Epithelial cell of proximal tubule (primary cell): ENCODE measurements around the gene UBE2Q2. TPM values are rescaled to one million over a fixed set of nuclear protein-coding genes. Genes with fewer than 3 reads are reported as not detected.

Experiments
- DNase-seq: peaks from one replicate; pipeline ENCODE4 v3.0.0-alpha.2; 2011; ENCODE audit warnings: low read depth
- H3K4me3 ChIP-seq: 2 replicates; pipeline ENCODE4 v1.5.1; 2011; ENCODE audit warnings: low read depth, mild to moderate bottlenecking, low read length
- total RNA-seq: library from RNA; depleted of rRNA; stranded (reverse); fragments of >200 nt; gene quantifications from 2 replicates; pipeline ENCODE4 v1.2.3, GENCODE V29; 2015
- TF ChIP-seq, protein P1 (sequence below): conservative IDR thresholded peaks from 2 replicates; pipeline ENCODE4 v1.5.1; 2012; ENCODE audit warnings: low read depth, mild to moderate bottlenecking, low read length

The UBE2Q2 gene
- total RNA-seq, 1 donor from 2014 or later: 40.9 TPM

DNA sequence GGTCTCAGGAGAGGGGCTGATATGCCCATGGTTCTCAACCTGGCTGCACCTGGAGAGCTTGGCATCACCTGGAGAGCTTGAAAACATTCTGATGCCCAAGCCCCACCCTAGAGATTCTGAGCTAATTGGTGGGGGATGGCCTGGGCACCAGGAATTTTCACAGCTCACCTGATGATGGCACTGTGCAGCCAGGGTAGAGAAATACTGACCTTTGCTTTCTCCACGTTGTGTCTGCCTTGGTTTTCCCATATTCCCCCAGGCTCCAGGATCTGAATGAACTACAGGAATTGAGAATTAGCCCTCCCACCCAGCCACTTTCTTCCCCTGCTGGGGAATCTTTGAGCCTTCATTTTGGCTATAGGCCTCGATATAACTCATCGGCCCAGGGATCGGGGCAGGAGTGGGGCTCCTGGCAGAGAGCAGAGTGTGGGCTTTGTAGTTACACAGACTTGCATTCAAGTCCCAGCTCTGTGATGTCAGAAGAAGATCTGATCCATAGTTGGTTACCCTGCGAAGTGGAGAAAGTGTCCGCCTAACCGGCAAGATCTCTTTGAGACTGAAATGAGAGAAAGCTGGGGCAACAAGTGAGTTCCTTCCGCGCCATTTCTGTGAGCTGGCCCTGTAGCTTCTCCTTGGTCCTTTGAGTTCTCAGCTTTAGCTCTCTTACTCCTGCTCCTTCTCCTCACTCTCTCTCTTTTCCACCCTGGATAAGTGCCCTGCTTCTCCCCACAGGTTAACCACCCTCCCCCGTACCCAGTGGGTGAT, 33.1 kb upstream of the UBE2Q2 start:
- no peak overlapping the region for H3K4me3 ChIP-seq
- TF ChIP-seq, protein P1, sequence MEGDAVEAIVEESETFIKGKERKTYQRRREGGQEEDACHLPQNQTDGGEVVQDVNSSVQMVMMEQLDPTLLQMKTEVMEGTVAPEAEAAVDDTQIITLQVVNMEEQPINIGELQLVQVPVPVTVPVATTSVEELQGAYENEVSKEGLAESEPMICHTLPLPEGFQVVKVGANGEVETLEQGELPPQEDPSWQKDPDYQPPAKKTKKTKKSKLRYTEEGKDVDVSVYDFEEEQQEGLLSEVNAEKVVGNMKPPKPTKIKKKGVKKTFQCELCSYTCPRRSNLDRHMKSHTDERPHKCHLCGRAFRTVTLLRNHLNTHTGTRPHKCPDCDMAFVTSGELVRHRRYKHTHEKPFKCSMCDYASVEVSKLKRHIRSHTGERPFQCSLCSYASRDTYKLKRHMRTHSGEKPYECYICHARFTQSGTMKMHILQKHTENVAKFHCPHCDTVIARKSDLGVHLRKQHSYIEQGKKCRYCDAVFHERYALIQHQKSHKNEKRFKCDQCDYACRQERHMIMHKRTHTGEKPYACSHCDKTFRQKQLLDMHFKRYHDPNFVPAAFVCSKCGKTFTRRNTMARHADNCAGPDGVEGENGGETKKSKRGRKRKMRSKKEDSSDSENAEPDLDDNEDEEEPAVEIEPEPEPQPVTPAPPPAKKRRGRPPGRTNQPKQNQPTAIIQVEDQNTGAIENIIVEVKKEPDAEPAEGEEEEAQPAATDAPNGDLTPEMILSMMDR: peak; percentile 78
- no peak for DNase-seq

DNA sequence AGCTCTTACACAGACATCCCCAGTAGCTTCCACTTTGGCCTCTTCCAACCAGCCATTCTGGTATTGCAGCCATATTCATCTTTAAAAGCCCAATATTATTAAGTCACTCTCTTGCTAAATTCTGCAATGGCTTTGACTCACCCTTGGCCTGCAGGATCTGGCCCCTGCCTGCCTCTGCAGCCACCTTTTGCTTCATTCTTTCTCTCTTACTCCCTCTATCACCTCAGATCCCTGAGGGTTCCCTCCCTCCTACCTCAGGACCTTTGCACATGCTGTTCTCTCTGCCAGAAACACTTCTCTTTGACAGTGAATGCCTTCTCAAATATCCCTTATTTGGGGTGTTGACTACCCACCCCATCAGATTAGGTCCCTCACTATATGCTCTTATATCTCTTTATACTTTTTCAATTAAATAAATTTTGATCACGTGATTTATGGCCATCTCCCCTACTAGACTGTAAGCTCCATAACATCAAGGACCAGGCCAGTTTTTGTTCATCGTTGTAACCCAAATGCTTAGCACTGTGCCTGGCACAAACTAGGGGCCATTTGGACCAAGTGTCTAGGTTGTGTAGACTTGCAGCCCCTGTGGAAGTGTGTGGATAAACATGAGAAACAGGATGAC, 32.3 kb upstream of the UBE2Q2 start:
- TF ChIP-seq, protein P1: no peak
- no peak overlapping the region for H3K4me3 ChIP-seq
- no peak for DNase-seq

DNA sequence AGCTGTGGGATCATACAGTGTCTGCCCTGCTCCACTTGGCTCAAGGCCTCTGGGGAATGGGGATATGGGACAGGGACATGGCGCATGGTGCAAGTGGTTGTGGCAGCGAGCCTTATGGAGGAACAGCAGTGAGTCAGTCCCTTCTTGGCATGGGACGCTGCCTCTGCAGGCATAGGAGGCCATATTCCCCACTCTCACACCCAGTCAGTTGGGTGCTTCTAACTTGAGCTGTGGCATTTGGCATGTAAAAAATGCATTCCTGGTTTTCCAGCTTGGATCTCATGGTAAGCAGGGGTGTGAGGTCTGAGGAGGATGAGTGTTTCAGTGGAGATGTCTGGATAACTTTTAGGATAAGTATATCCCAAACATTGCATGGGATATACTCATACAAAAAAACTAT, 31.6 kb upstream of the UBE2Q2 start:
- no peak for DNase-seq
- no peak overlapping the region for H3K4me3 ChIP-seq
- TF ChIP-seq, protein P1: no peak

DNA sequence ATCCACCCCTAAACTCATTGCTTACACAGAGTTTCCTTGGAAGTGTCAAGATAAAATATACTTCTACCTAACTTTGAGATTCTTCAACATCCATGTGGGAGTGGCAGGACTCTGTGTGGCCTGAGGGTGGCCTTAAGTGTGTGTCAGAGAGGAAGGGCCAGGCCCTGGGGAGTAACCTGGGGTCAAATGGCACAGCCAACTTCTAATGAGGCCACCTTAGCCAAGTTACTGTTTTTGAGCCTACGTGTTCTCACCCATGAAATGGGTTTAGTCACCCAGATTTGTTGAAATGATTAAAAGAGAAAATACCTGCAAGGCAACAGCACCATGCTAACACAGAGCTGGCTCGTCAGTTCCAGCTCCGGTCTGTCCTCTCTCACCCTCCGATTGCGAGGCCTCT, 28.5 kb upstream of the UBE2Q2 start:
- TF ChIP-seq, protein P1: no peak
- DNase-seq: no peak
- H3K4me3 ChIP-seq: no peak overlapping the region

DNA sequence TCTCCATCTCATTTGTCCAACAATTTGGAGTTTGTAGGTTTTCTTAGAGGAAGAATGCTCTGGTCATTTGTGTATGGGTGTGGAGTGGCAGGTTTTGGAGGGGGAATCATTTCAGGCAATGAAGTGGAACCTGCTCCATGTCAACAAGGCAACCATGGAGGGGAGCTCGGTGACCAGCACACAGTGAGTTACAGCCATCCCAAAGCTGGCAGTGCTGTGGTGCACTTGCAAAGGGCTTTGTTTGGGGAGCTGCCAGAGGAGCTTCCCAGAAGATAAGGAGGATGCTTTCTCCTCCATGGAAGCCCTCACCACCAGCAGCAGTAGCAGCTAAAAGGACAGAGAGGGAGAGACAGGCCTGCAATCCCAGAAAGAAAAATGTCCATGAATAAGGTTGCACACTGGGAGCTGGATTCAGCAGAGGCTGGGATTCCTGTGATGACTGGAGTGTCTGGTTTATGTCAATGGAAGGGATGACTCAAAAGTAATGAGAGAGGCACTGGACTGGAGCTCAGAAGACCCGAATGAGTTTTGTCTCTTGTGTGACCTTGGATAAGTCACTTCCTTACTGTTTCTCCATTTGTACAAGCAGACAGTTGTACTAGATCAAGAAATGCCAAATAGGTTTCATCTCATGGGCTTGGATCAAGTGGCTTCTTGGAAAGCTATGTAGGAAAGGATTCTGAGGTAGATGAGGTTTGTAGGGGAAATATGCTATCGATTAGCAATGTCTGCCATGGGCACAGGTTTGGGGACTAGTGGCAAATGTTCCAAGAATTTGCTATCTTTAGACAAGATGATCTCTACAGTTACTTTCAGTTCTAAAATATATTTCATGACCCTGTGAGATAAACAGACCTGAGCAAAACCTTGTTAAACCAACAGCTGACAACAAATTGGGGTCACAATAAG, 27.2 kb upstream of the UBE2Q2 start:
- TF ChIP-seq, protein P1: no peak
- no peak overlapping the region for H3K4me3 ChIP-seq
- DNase-seq: no peak

DNA sequence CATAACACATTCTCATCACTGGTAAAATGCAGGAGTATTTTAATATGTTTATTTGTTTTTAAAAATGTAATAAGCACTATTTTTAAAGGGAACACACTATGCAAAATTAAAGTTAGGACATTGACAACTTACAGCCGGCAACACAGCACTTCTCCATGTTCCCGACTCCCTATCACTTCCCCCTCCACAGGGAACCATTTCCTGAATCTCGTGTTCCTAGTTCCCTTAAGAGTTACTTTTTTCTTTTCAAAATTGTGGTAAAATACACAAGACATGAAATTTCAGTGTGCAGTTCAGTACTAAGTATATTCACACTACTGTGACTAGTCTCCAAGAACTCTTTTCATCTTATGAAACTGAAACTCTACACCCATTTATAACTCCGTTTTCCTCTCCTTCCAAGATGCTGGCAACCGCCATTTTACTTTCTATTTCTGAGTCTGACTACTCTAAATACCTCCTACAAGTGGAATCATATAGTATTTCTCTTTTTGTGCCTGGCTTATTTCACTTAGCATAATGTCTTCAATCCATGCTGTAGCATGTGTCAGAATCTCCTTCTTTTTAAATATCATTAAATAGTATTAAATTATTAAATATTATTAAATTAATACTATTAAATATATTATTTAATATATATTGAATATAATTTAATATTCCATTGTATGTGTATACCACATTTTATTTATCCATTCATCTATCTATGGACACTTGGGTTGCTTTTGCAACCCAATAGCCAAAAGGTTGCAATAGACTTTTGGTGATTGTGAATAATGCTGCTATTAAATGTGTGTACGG, 25.9 kb upstream of the UBE2Q2 start:
- H3K4me3 ChIP-seq: no peak overlapping the region
- TF ChIP-seq, protein P1: no peak
- DNase-seq: no peak
